K562 (cell line): ENCODE results near the gene CABP5. TPM values are rescaled to one million over a fixed set of nuclear protein-coding genes. Genes with fewer than 3 reads are reported as not detected.

Source experiments
- ATAC-seq: fragments of 200-7000 bp; cut with Tn5 transposase; 3 replicates; pipeline ENCODE4 v1.9.1; 2020; ENCODE audit warnings: moderate library complexity
- BruUV-seq: library from RNA; stranded (reverse); fragments of 400-500 nt; replicated peaks from 2 replicates; lab custom pipeline; 2021; lab: Mats Ljungman, UMichigan
- CTCF ChIA-PET: fragments of 300-600 bp; formaldehyde crosslinking; extraction: SDS; loops from one replicate; lab custom pipeline; 2021; ENCODE audit warnings: low intra/inter-chr PET ratio; lab: Yijun Ruan, JAX
- POLR2A ChIA-PET: fragments of 300-600, 350-650 bp; sonication (Branson Sonifier 250); formaldehyde crosslinking; extraction: SDS; loops from one replicate; lab custom pipeline; 2021; ENCODE audit warnings: antibody characterized with exemption, inconsistent platforms; lab: Yijun Ruan, JAX
- DNase-seq, 4 experiments: peaks; one replicate each; pipeline versions ENCODE4 v3.0.0 to v3.0.0-alpha.2; 2011 to 2018; ENCODE audit warnings: low spot score in 3 of 4, mixed read lengths in 3 of 4; ENCODE audit errors: extremely low read depth in 1 of 4
- FAIRE-seq: peaks from 2 replicates; lab custom pipeline; 2011; peaks lifted over from hg19 to GRCh38; lab: Jason Lieb, UNC
- H2AFZ ChIP-seq: 2 replicates; pipeline ENCODE4 v1.6.0; 2011; ENCODE audit warnings: low read depth, low read length, control low read depth, inconsistent platforms
- H3K27ac ChIP-seq: fragments of 200-600 bp; 3 replicates; pipeline ENCODE4 v1.8.0; 2011; ENCODE audit warnings: low read depth, mild to moderate bottlenecking, control low read depth, inconsistent platforms, low read length, moderate library complexity, mixed read lengths; ENCODE audit errors: extremely low read depth
- H3K27me3 ChIP-seq, 2 experiments: fragments of 300-600 bp in 1 of 2; 2 replicates in 1 of 2; 3 replicates in 1 of 2; pipeline versions ENCODE4 v1.6.0 to v1.8.0; 2011; ENCODE audit warnings: inconsistent platforms in 2 of 2, low read length in 2 of 2, mild to moderate bottlenecking in 1 of 2, mixed read lengths in 1 of 2, moderate library complexity in 1 of 2; ENCODE audit not compliant: control insufficient read depth in 2 of 2, insufficient read depth in 2 of 2
- H3K36me3 ChIP-seq: fragments of 300-600 bp; 3 replicates; pipeline ENCODE4 v1.8.0; 2011; ENCODE audit warnings: mild to moderate bottlenecking, low read length, inconsistent platforms; ENCODE audit not compliant: control insufficient read depth, insufficient read depth
- H3K4me1 ChIP-seq, 2 experiments: fragments of 200-600 bp in 1 of 2; replicated peaks in 1 of 2; 2 replicates in 1 of 2; 3 replicates in 1 of 2; pipeline versions ENCODE4 v1.5.1 to v1.8.0; 2011; ENCODE audit warnings: inconsistent platforms in 2 of 2, low read length in 2 of 2, mild to moderate bottlenecking in 1 of 2, mixed read lengths in 1 of 2, moderate library complexity in 1 of 2; ENCODE audit not compliant: control insufficient read depth in 2 of 2, insufficient read depth in 2 of 2
- H3K4me2 ChIP-seq: 2 replicates; pipeline ENCODE4 v1.6.1; 2011; ENCODE audit warnings: low read length, control low read depth, inconsistent platforms, mixed read lengths; ENCODE audit not compliant: insufficient read depth
- H3K4me3 ChIP-seq: fragments of 200-600 bp; sonication (generic), shearing (Covaris generic); 2 replicates; pipeline ENCODE4 v1.5.1; 2016; ENCODE audit warnings: control low read depth, inconsistent platforms
- H3K79me2 ChIP-seq: fragments of 200-600 bp; 3 replicates; pipeline ENCODE4 v1.8.0; 2011; ENCODE audit warnings: low read length, inconsistent platforms; ENCODE audit not compliant: control insufficient read depth, insufficient read depth
- H3K9ac ChIP-seq, 2 experiments: 2 replicates each; pipeline versions ENCODE4 v1.6.0 to v1.6.1; 2011; ENCODE audit warnings: low read depth in 2 of 2, low read length in 2 of 2, control low read depth in 1 of 2, inconsistent platforms in 1 of 2, mild to moderate bottlenecking in 1 of 2, mixed read lengths in 1 of 2; ENCODE audit not compliant: insufficient read depth in 1 of 2
- H3K9me1 ChIP-seq: one replicate; pipeline ENCODE4 v1.6.0; 2011; ENCODE audit warnings: inconsistent platforms, mild to moderate bottlenecking, low read length, moderate library complexity; ENCODE audit not compliant: control insufficient read depth, insufficient read depth
- H3K9me3 ChIP-seq: replicated peaks from 2 replicates; pipeline ENCODE4 v1.5.1; 2011; ENCODE audit warnings: low read depth, low read length, inconsistent platforms; ENCODE audit not compliant: control insufficient read depth, insufficient read depth
- H4K20me1 ChIP-seq: replicated peaks from 2 replicates; pipeline ENCODE4 v1.6.1; 2011; ENCODE audit warnings: low read length, inconsistent platforms, mixed read lengths; ENCODE audit not compliant: control insufficient read depth, insufficient read depth
- MTA2 ChIP-seq: fragments of 450-650 bp; IDR thresholded peaks from 2 replicates; pipeline ENCODE4 v1.6.1; 2016; ENCODE audit warnings: low read depth
- PBX2 ChIP-seq, 2 experiments: IDR thresholded peaks in 1 of 2; conservative IDR thresholded peaks in 1 of 2; 2 replicates each; pipeline ENCODE4 v1.6.1; 2016; ENCODE audit warnings: low read depth in 2 of 2, mild to moderate bottlenecking in 1 of 2, missing compliant biosample characterization in 1 of 2, missing genetic modification characterization in 1 of 2, moderate library complexity in 1 of 2
- SMAD4 ChIP-seq: fragments of 250-450 bp; sonication (Bioruptor Pico); conservative IDR thresholded peaks from 2 replicates; pipeline ENCODE4 v1.8.0; 2021; ENCODE audit warnings: inconsistent platforms, mild to moderate bottlenecking, moderate library complexity
- ZBTB9 ChIP-seq: fragments of 450-650 bp; formaldehyde crosslinking; IDR thresholded peaks from 2 replicates; pipeline ENCODE4 v1.4.0; 2020; ENCODE audit warnings: mild to moderate bottlenecking, moderate library complexity
- WGBS: fragments of 100-300 bp; shearing (Covaris generic); methylation state at CpG from one replicate; pipeline ENCODE4 v1.1.6; 2016; ENCODE audit warnings: low coverage, mixed read lengths; ENCODE audit not compliant: insufficient coverage; ENCODE audit errors: missing lambda C conversion rate; 5-methylcytosine and 5-hydroxymethylcytosine counted together
- in situ Hi-C: fragments of 300-500 bp; cut with MboI; formaldehyde crosslinking; loops from 4 replicates; pipeline ENCODE4 v1.15.0; 2018; ENCODE audit warnings: inconsistent platforms, mixed read lengths
- intact Hi-C: fragments of 100-400 bp; cut with micrococcal nuclease; formaldehyde crosslinking; loops from 2 replicates; pipeline ENCODE4 v1.14.2; 2022
- polyA plus RNA-seq, 8 experiments: library from polyadenylated mRNA; depleted of rRNA in 4 of 8; stranded (reverse) in 5 of 8; unstranded in 3 of 8; fragments of >200 nt; fragmentation: Nextera tagmentation in 2 of 8; fragmentation: Illumina TruSeq in 1 of 8; extraction: Ambion mirVana in 2 of 8; extraction: Trizol in 1 of 8; gene quantifications; 2 replicates each; pipeline versions ENCODE4 v1.2.1 to v1.2.3, GENCODE V29; 2011 to 2014; ENCODE audit warnings: inconsistent platforms in 1 of 8, missing spikeins in 1 of 8
- total RNA-seq, 7 experiments: library from RNA; depleted of rRNA in 6 of 7; stranded (reverse); fragments of >200 nt in 6 of 7; fragmentation: Illumina TruSeq in 2 of 7; extraction: Trizol in 2 of 7; gene quantifications; 2 replicates each; pipeline versions ENCODE4 v1.2.1 to v1.2.3, GENCODE V29; 2011 to 2021; ENCODE audit warnings: low replicate concordance in 1 of 7

CABP5 gene
- total and polyA plus RNA-seq, 9 of the 15 experiments (the other 6 are each of a cell fraction or from before 2014, with no cell fraction given), result not detected

- no peak for TF ChIP-seq PBX2 (CRISPR knock-in tag; IDR thresholded peaks at IDR 0.05; ENCODE audit: low read depth)
- peak; percentile 74 for TF ChIP-seq PBX2 (tag; conservative IDR thresholded peaks at IDR 0.05; ENCODE audit: low read depth)
- TF ChIP-seq SMAD4 (CRISPR knock-in tag), result peak; percentile 71
These were observed 49.6 kb downstream of the CABP5 start, which contains the start of gene ELSPBP1 (continued) for GRCh38 chr19:47994209-47994802.

- in situ Hi-C loops (no loop called here), intact Hi-C loops (no loop called here)
- peaks cover 15 to 32% of the 10 kb centered on the region in 2 experiments; a peak in 4 of 5 replicates for H3K27me3 ChIP-seq
- no TSS peak for BruUV-seq
- no peak within 1 kb of the TSS for H3K4me2 ChIP-seq
- 0% methylated on average over 2 of the region's 2 CpGs for WGBS
- H4K20me1 ChIP-seq, result no peaks in the 10 kb centered on the region
- H3K9me3 ChIP-seq, result no peaks in the 10 kb centered on the region
- H3K4me3 ChIP-seq, result no peak within 1 kb of the TSS
- H3K36me3 ChIP-seq, result no peaks in the 10 kb centered on the region
- no peaks in the 10 kb centered on the region for H3K79me2 ChIP-seq
- no peak within 1 kb of the TSS for H3K9ac ChIP-seq
- no peak within 1 kb of the TSS for H3K27ac ChIP-seq
- no peaks in the 10 kb centered on the region for H3K4me1 ChIP-seq
- ChIA-PET POLR2A (no interaction called here), CTCF (no interaction called here)
- H3K9me1 ChIP-seq, result no peaks in the 10 kb centered on the region
- no peak within 1 kb of the TSS for H2AFZ ChIP-seq
- no peak for FAIRE-seq
- ATAC-seq, result no peak
- TF ChIP-seq ZBTB9 (CRISPR knock-in tag) (no peak), MTA2 (no peak)
- DNase-seq, result no peak
These were observed 51.8 kb downstream of the CABP5 start, which contains the start of gene BSPH1 for GRCh38 chr19:47992070-47992469. Gene BSPH1 (minus strand): TSS chr19:47992170. CDS start chr19:47992081, 89 bp downstream.
